ENCODE results near the gene AOPEP.

Gene AOPEP

GRCh38 chr9:94860678-94861588, 134.4 kb downstream of the AOPEP start:
- H3K27me3 ChIP-seq (ENCODE audit: low read length), result no peaks in the 10 kb centered on the region
- H4K20me1 ChIP-seq (ENCODE audit: low read depth, low read length), result no peaks in the 10 kb centered on the region
- 0 out of 2 replicates have a peak, but pooled peaks cover 4% of the 10 kb centered on the region for H3F3A ChIP-seq (ENCODE audit: insufficient read depth)
- no peaks in the 10 kb centered on the region for H3K36me3 ChIP-seq (ENCODE audit: low read length)
- peak overlapping the region; percentile 28; the same call in 1 of the 2 replicates for H3K9ac ChIP-seq (ENCODE audit: low read length)
- H3K9me2 ChIP-seq (replicated peaks; ENCODE audit: insufficient read depth, low read length), result no peaks in the 10 kb centered on the region
- no peak overlapping the region for H2AFZ ChIP-seq (ENCODE audit: low read depth, low read length, severe bottlenecking)
- H3K4me2 ChIP-seq (ENCODE audit: low read depth, low read length, poor library complexity, severe bottlenecking), result peak overlapping the region; percentile 45
- TF ChIP-seq CTCF (IDR thresholded peaks at IDR 0.05; ENCODE audit: insufficient read depth, low read length, poor library complexity, severe bottlenecking) (no peak), EZH2phosphoT487 (conservative IDR thresholded peaks at IDR 0.05; ENCODE audit: low read length) (no peak)
- peak overlapping the region; percentile 41 for H3K27ac ChIP-seq (ENCODE audit: low read depth, low read length)
- H3K79me2 ChIP-seq (ENCODE audit: insufficient read depth, low read length), result no peaks in the 10 kb centered on the region
- no peak overlapping the region for H3K4me3 ChIP-seq (ENCODE audit: insufficient read depth, low read length, poor library complexity, severe bottlenecking)
- H3K9me3 ChIP-seq (ENCODE audit: insufficient read depth, low read length), result no peaks in the 10 kb centered on the region

DNA sequence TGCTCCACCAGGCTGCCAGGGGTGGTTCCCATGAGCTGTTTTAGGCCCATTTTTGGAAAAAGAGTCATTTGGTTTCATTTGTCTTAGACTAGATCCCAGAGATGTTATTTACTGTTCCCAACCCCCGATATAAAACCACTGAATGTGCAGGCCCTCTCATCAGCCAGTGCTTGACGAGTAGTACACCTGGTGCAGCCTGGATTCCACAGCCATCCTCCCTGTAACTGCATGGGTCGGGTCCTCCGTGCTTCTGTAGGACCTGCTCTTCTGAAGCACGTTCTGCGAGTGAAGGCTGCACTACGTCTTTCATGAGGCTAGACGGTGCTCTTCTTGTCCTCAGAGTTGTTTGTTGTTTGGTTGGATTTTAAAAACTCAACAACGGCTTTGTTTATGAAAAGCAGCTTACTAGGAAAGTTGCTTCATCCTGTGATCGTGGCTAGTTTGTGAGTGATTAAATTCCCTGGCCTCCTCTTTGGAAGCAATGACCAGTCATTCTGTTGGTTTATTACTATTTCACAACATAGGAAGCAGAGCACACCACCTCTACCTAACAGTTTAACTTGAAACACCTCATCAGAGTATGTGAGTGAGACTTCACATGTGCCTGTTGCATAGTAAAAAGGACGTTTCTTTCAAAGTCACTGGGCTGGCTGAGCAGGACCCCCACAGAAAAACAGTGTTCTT, 135.2 kb downstream of the AOPEP start:
- H3K27ac ChIP-seq (ENCODE audit: low read depth, low read length), result no peak overlapping the region
- H3K4me2 ChIP-seq (ENCODE audit: low read depth, low read length, poor library complexity, severe bottlenecking), result peak overlapping the region; percentile 45
- TF ChIP-seq CTCF (IDR thresholded peaks at IDR 0.05; ENCODE audit: insufficient read depth, low read length, poor library complexity, severe bottlenecking), result no peak
- TF ChIP-seq EZH2phosphoT487 (conservative IDR thresholded peaks at IDR 0.05; ENCODE audit: low read length), result no peak

DNA sequence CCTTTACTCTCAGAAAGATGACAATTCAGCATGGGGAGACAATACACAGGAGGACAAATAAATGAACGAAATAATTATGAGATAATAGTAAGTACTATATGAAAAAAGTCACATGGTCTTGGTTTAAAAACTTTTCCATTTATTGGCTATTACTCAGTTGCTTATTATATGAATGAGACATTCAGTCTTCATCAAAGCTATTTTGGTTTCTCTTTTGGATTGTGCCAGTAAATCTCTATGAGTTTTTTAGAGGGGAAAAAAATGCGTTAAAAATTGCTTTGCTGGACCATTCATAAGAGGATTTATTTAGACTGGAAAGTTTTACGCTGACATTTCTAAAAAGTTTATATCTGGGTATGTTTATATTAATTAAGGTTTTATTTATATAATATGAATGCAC, 137.7 kb downstream of the AOPEP start:
- Histone ChIP-seq H3K27ac (ENCODE audit: low read depth, low read length) (no peak overlapping the region), H3K27me3 (ENCODE audit: low read length) (no peaks in the 10 kb centered on the region), H3K9me2 (replicated peaks; ENCODE audit: insufficient read depth, low read length) (no peaks in the 10 kb centered on the region), H3K9me3 (ENCODE audit: insufficient read depth, low read length) (no peaks in the 10 kb centered on the region), H4K20me1 (ENCODE audit: low read depth, low read length) (no peaks in the 10 kb centered on the region), H3K4me2 (ENCODE audit: low read depth, low read length, poor library complexity, severe bottlenecking) (no peak overlapping the region), H2AFZ (ENCODE audit: low read depth, low read length, severe bottlenecking) (no peak overlapping the region), H3K4me3 (ENCODE audit: insufficient read depth, low read length, poor library complexity, severe bottlenecking) (no peak overlapping the region), H3K36me3 (ENCODE audit: low read length) (no peaks in the 10 kb centered on the region), H3F3A (ENCODE audit: insufficient read depth) (0 out of 2 replicates have a peak, but pooled peaks cover 4% of the 10 kb centered on the region), H3K9ac (ENCODE audit: low read length) (no peak overlapping the region), H3K79me2 (ENCODE audit: insufficient read depth, low read length) (no peaks in the 10 kb centered on the region)
- TF ChIP-seq EZH2phosphoT487 (conservative IDR thresholded peaks at IDR 0.05; ENCODE audit: low read length) (no peak), CTCF (IDR thresholded peaks at IDR 0.05; ENCODE audit: insufficient read depth, low read length, poor library complexity, severe bottlenecking) (no peak)

More for the DNA sequence above, 135.2 kb downstream of the AOPEP start:
- H3K36me3 ChIP-seq (ENCODE audit: low read length), result no peaks in the 10 kb centered on the region
- H2AFZ ChIP-seq (ENCODE audit: low read depth, low read length, severe bottlenecking), result no peak overlapping the region
- H3K9me2 ChIP-seq (replicated peaks; ENCODE audit: insufficient read depth, low read length), result no peaks in the 10 kb centered on the region
- H3K79me2 ChIP-seq (ENCODE audit: insufficient read depth, low read length), result no peaks in the 10 kb centered on the region
- H4K20me1 ChIP-seq (ENCODE audit: low read depth, low read length), result no peaks in the 10 kb centered on the region
- 0 out of 2 replicates have a peak, but pooled peaks cover 4% of the 10 kb centered on the region for H3F3A ChIP-seq (ENCODE audit: insufficient read depth)
- no peaks in the 10 kb centered on the region for H3K9me3 ChIP-seq (ENCODE audit: insufficient read depth, low read length)
- H3K9ac ChIP-seq (ENCODE audit: low read length), result no peak overlapping the region
- H3K27me3 ChIP-seq (ENCODE audit: low read length), result no peaks in the 10 kb centered on the region
- H3K4me3 ChIP-seq (ENCODE audit: insufficient read depth, low read length, poor library complexity, severe bottlenecking), result no peak overlapping the region

Measured in SU-DHL-6 (cell line).